Measurements from ENCODE around the gene CCNG2.

GRCh38 chr4:77121736-77122240 lies 35.2 kb upstream of the CCNG2 start:
- TF ChIP-seq MAZ (IDR thresholded peaks at IDR 0.05; ENCODE audit: borderline replicate concordance, low read depth, low read length), result no peak
- no peak for TF ChIP-seq POLR2A (IDR thresholded peaks at IDR 0.05; ENCODE audit: low read depth, low read length)
- no peak for TF ChIP-seq RAD21 (IDR thresholded peaks at IDR 0.05; ENCODE audit: low read length)
- TF ChIP-seq NFE2L2 (IDR thresholded peaks at IDR 0.05; ENCODE audit: low read depth, low read length), result no peak
- no peak for TF ChIP-seq CTCF (conservative IDR thresholded peaks at IDR 0.05; ENCODE audit: low read depth, low read length)
- TF ChIP-seq CEBPB (IDR thresholded peaks at IDR 0.05; ENCODE audit: low read depth, low read length), result no peak
- TF ChIP-seq ELK1 (IDR thresholded peaks at IDR 0.05; ENCODE audit: borderline replicate concordance, low read depth, low read length), result no peak
- no peak for TF ChIP-seq RFX5 (IDR thresholded peaks at IDR 0.05; ENCODE audit: low read depth, low read length)
- no peak for TF ChIP-seq CHD1 (IDR thresholded peaks at IDR 0.05; ENCODE audit: low read depth, low read length)
- TF ChIP-seq USF2 (IDR thresholded peaks at IDR 0.05; ENCODE audit: low read depth, low read length), result no peak
- no peak for TF ChIP-seq MAFK (IDR thresholded peaks at IDR 0.05; ENCODE audit: low read depth, low read length)
- TF ChIP-seq BHLHE40 (IDR thresholded peaks at IDR 0.05; ENCODE audit: low read depth, low read length), result no peak
- no peak for TF ChIP-seq SMC3 (IDR thresholded peaks at IDR 0.05; ENCODE audit: low read depth, low read length)
- TF ChIP-seq MXI1 (IDR thresholded peaks at IDR 0.05; ENCODE audit: borderline replicate concordance, low read depth, low read length), result no peak

Measured in IMR-90 (cell line).